ENCODE data around the gene PCBP3. TPM values are rescaled to one million over a fixed set of nuclear protein-coding genes. Genes with fewer than 3 reads are reported as not detected.

The PCBP3 gene
- total and polyA plus RNA-seq, 2 of the 8 experiments (the other 6 are each of a cell fraction or from before 2014, with no cell fraction given): 3.5 to 6.3 TPM

GRCh38 chr21:45765375-45765774, 121.8 kb downstream of the PCBP3 start:
- Histone ChIP-seq H3K4ac (replicated peaks; ENCODE audit: insufficient read length, low read depth, low read length) (no peak overlapping the region), H2BK12ac (ENCODE audit: low read depth, low read length) (no peak overlapping the region), H4K5ac (ENCODE audit: insufficient read length, low read depth, low read length) (no peak overlapping the region), H3K18ac (ENCODE audit: extremely low read depth, low read length) (no peak overlapping the region), H4K91ac (replicated peaks; ENCODE audit: insufficient read length, low read length) (no peak overlapping the region), H3K27ac (ENCODE audit: low read depth, low read length) (no peak overlapping the region), H4K8ac (ENCODE audit: extremely low read depth, insufficient read depth, low read length) (no peak overlapping the region), H3K79me1 (ENCODE audit: low read depth, low read length) (no peaks in the 10 kb centered on the region; the same call in 1 of the 2 replicates), H2BK20ac (ENCODE audit: low read length) (no peak overlapping the region), H2AK5ac (ENCODE audit: low read depth, low read length) (no peak overlapping the region; the same call in 1 of the 2 replicates), H3K4me1 (replicated peaks in 1 of 4; ENCODE audit: control insufficient read depth in 3 of 4, insufficient read depth in 4 of 4, low read length in 3 of 4) (0 out of 7 replicates have a peak, but pooled peaks cover 0 to 2% (median 0%) of the 10 kb centered on the region in 4 experiments), H3K23me2 (ENCODE audit: low read depth, low read length) (no peaks in the 10 kb centered on the region), H3K9me3 (ENCODE audit: insufficient read depth in 2 of 2, low read depth in 1 of 2, low read length in 1 of 2) (no peaks in the 10 kb centered on the region), H3K56ac (replicated peaks; ENCODE audit: insufficient read length, low read depth, low read length) (no peak overlapping the region), H3K4me2 (ENCODE audit: insufficient read depth in 1 of 2, low read depth in 2 of 2, low read length in 2 of 2) (no peak overlapping the region), H3K4me3 (ENCODE audit: extremely low read depth in 1 of 4, insufficient read depth in 2 of 4, low read depth in 3 of 4, low read length in 4 of 4) (no peak overlapping the region), H3K36me3 (ENCODE audit: control insufficient read depth in 2 of 4, insufficient read depth in 4 of 4, low read length in 3 of 4) (no peaks in the 10 kb centered on the region), H4K20me1 (replicated peaks in 1 of 2; ENCODE audit: control insufficient read depth in 1 of 2, insufficient read depth in 2 of 2, low read length in 2 of 2) (peaks cover 0 to 2% of the 10 kb centered on the region in 2 experiments), H3K79me2 (ENCODE audit: control insufficient read depth in 1 of 2, insufficient read depth in 2 of 2, low read length in 2 of 2) (no peaks in the 10 kb centered on the region), H3K9ac (replicated peaks in 1 of 4; ENCODE audit: extremely low read depth in 1 of 4, low read depth in 3 of 4, low read length in 3 of 4) (no peak overlapping the region), H3K23ac (ENCODE audit: insufficient read length) (no peak overlapping the region), H2BK15ac (ENCODE audit: low read length) (no peak overlapping the region), H2BK120ac (replicated peaks; ENCODE audit: low read depth, low read length) (no peak overlapping the region), H2BK5ac (ENCODE audit: low read depth, low read length) (no peak overlapping the region), H3K14ac (ENCODE audit: insufficient read length) (no peak overlapping the region), H3K27me3 (replicated peaks in 1 of 4; ENCODE audit: control insufficient read depth in 3 of 4, extremely low read depth in 1 of 4, insufficient read depth in 3 of 4, low read length in 3 of 4) (no peaks in the 10 kb centered on the region), H2AFZ (ENCODE audit: low read length) (no peak overlapping the region)
- FAIRE-seq: no peak
- DNase-seq (ENCODE audit: low read depth in 1 of 2, low spot score in 2 of 2): no peak
- POLR2A ChIA-PET (ENCODE audit: partially characterized antibody): no interaction called here
- CTCF ChIA-PET (ENCODE audit: partially characterized antibody): no interaction called here
- 96% methylated on average over 12 of the region's 12 CpGs; no CpG with 5 or more reads in 1 of the 2 experiments for whole genome bisulfite sequencing, 2 experiments (ENCODE audit: extremely low coverage in 1 of 2, insufficient coverage in 1 of 2, insufficient read length in 1 of 2, insufficient replicate concordance in 2 of 2, low coverage in 1 of 2, low lambda C conversion rate in 2 of 2, missing lambda C conversion rate in 1 of 2)
- TF ChIP-seq KDM5A (IDR thresholded peaks at IDR 0.05; ENCODE audit: low read length): no peak
- TF ChIP-seq YY1 (IDR thresholded peaks at IDR 0.05; ENCODE audit: low read depth, low read length): no peak
- TF ChIP-seq BCL11A (IDR thresholded peaks at IDR 0.05; ENCODE audit: low read depth in 2 of 2, low read length in 2 of 2): no peak
- no peak for TF ChIP-seq SP1 (IDR thresholded peaks at IDR 0.05; ENCODE audit: low read depth, low read length)
- no peak for TF ChIP-seq FOSL1 (IDR thresholded peaks at IDR 0.05; ENCODE audit: insufficient read depth, low read depth, low read length)
- no peak for TF ChIP-seq RXRA (IDR thresholded peaks at IDR 0.05; ENCODE audit: insufficient read depth, low read depth, low read length)
- no peak for TF ChIP-seq NRF1 (IDR thresholded peaks at IDR 0.05; ENCODE audit: low read depth, low read length)
- no peak for TF ChIP-seq HDAC6 (IDR thresholded peaks at IDR 0.05; ENCODE audit: low read depth, low read length)
- TF ChIP-seq SIN3A (conservative IDR thresholded peaks at IDR 0.05 in 1 of 2, IDR thresholded peaks at IDR 0.05 in 1 of 2; ENCODE audit: low read depth in 1 of 2, low read length in 2 of 2): no peak
- TF ChIP-seq SP4 (IDR thresholded peaks at IDR 0.05; ENCODE audit: low read length): no peak
- no peak for TF ChIP-seq CHD2 (IDR thresholded peaks at IDR 0.05; ENCODE audit: low read length)
- no peak for TF ChIP-seq TBP (IDR thresholded peaks at IDR 0.05; ENCODE audit: low read depth, low read length)
- no peak for TF ChIP-seq NANOG (IDR thresholded peaks at IDR 0.05; ENCODE audit: insufficient read depth, low read depth, low read length, poor library complexity, severe bottlenecking)
